HepG2 (cell line): ENCODE data around the gene CD9. TPM values are rescaled to one million over a fixed set of nuclear protein-coding genes. Genes with fewer than 3 reads are reported as not detected.
"Not testable (repeated sequence)": the region's sequence is repeated elsewhere in the genome, so short reads cannot be mapped to it uniquely, and the experiment has no call there.

Source experiments
- ATAC-seq: fragments of 200-7000 bp; cut with Tn5 transposase; 3 replicates; pipeline ENCODE4 v1.9.1; 2020; ENCODE audit warnings: mild to moderate bottlenecking, moderate library complexity
- BruUV-seq: library from RNA; stranded (reverse); fragments of 400-500 nt; replicated peaks from 2 replicates; lab custom pipeline; 2021; lab: Mats Ljungman, UMichigan
- CTCF ChIA-PET: fragments of 300-600 bp; formaldehyde crosslinking; extraction: SDS; loops from one replicate; lab custom pipeline; 2021; ENCODE audit warnings: low total read pairs, inconsistent platforms, low intra/inter-chr PET ratio; lab: Yijun Ruan, JAX
- POLR2A ChIA-PET: fragments of 350-600 bp; sonication (Branson Sonifier 250); formaldehyde crosslinking; loops from one replicate; lab custom pipeline; 2020; ENCODE audit warnings: antibody characterized with exemption, inconsistent platforms; lab: Yijun Ruan, JAX
- DNase-seq: peaks from one replicate; pipeline ENCODE4 v3.0.0-alpha.2; 2015; ENCODE audit warnings: low spot score
- FAIRE-seq: peaks from 3 replicates; lab custom pipeline; 2011; peaks lifted over from hg19 to GRCh38; lab: Jason Lieb, UNC
- H2AFZ ChIP-seq: one replicate; pipeline ENCODE4 v1.6.1; 2011; ENCODE audit warnings: low read length, inconsistent platforms
- H3K27ac ChIP-seq: fragments of 300-600 bp; 3 replicates; pipeline ENCODE4 v1.8.0; 2011; ENCODE audit warnings: mixed run types, mild to moderate bottlenecking, mixed read lengths, low read length, inconsistent platforms; ENCODE audit not compliant: insufficient read depth; ENCODE audit errors: extremely low read length
- H3K27me3 ChIP-seq, 2 experiments: fragments of 200-600 bp in 1 of 2; 2 replicates in 1 of 2; 3 replicates in 1 of 2; pipeline versions ENCODE4 v1.6.0 to v1.8.0; 2011; ENCODE audit warnings: low read length in 2 of 2, mild to moderate bottlenecking in 2 of 2, moderate library complexity in 2 of 2, inconsistent platforms in 1 of 2; ENCODE audit not compliant: insufficient read depth in 2 of 2, control insufficient read depth in 1 of 2
- H3K36me3 ChIP-seq, 2 experiments: fragments of 200-600 bp in 1 of 2; replicated peaks in 1 of 2; 2 replicates in 1 of 2; 3 replicates in 1 of 2; pipeline versions ENCODE4 v1.5.1 to v1.8.0; 2011; ENCODE audit warnings: low read length in 2 of 2, inconsistent platforms in 1 of 2; ENCODE audit not compliant: insufficient read depth in 2 of 2, control insufficient read depth in 1 of 2
- H3K4me1 ChIP-seq: 2 replicates; pipeline ENCODE4 v1.5.1; 2012; ENCODE audit warnings: low read length, inconsistent platforms; ENCODE audit not compliant: insufficient read depth
- H3K4me2 ChIP-seq: 2 replicates; pipeline ENCODE4 v1.6.0; 2011; ENCODE audit warnings: low read depth, low read length, inconsistent platforms
- H3K4me3 ChIP-seq, 3 experiments: fragments of 200-600 bp in 1 of 3; sonication (generic), shearing (Covaris generic) in 1 of 3; replicated peaks in 1 of 3; 2 replicates each; pipeline ENCODE4 v1.5.1; 2011 to 2016; ENCODE audit warnings: low read length in 3 of 3, inconsistent platforms in 2 of 3, low read depth in 2 of 3, mild to moderate bottlenecking in 2 of 3, control low read depth in 1 of 3, mixed read lengths in 1 of 3; ENCODE audit not compliant: insufficient read depth in 1 of 3
- H3K79me2 ChIP-seq: one replicate; pipeline ENCODE4 v1.6.1; 2011; ENCODE audit warnings: low read length, inconsistent platforms; ENCODE audit not compliant: insufficient read depth
- H3K9ac ChIP-seq: 2 replicates; pipeline ENCODE4 v1.6.0; 2011; ENCODE audit warnings: mild to moderate bottlenecking, low read depth, low read length, inconsistent platforms; ENCODE audit not compliant: insufficient read depth
- H3K9me3 ChIP-seq: 2 replicates; pipeline ENCODE4 v1.5.1; 2012; ENCODE audit warnings: mild to moderate bottlenecking, low read length
- H4K20me1 ChIP-seq: 2 replicates; pipeline ENCODE4 v1.6.0; 2011; ENCODE audit warnings: inconsistent platforms, mild to moderate bottlenecking, low read length, moderate library complexity; ENCODE audit not compliant: insufficient read depth
- NFYB ChIP-seq: sonication (generic); formaldehyde crosslinking; IDR thresholded peaks from 2 replicates; pipeline ENCODE4 v1.4.0; 2020; ENCODE audit warnings: missing genetic modification reagents
- NFYC ChIP-seq: IDR thresholded peaks from 2 replicates; pipeline ENCODE4 v1.6.1; 2016; ENCODE audit warnings: missing genetic modification reagents, missing compliant biosample characterization
- POLR2A ChIP-seq, 2 experiments: IDR thresholded peaks; 2 replicates each; pipeline ENCODE4 v1.6.1; 2011; ENCODE audit warnings: low read depth in 2 of 2, low read length in 2 of 2, mild to moderate bottlenecking in 1 of 2, moderate library complexity in 1 of 2; ENCODE audit not compliant: insufficient read depth in 1 of 2
- SETDB1 ChIP-seq: sonication (generic); formaldehyde crosslinking; IDR thresholded peaks from 2 replicates; pipeline ENCODE4 v1.5.1; 2020; ENCODE audit warnings: missing genetic modification reagents, mild to moderate bottlenecking, borderline replicate concordance
- WGBS: methylation state at CpG from one replicate; pipeline ENCODE4 v1.1.6; 2017; ENCODE audit warnings: low lambda C conversion rate; 5-methylcytosine and 5-hydroxymethylcytosine counted together
- in situ Hi-C: cut with HindIII; loops from 2 replicates; pipeline ENCODE4 v1.10.0; 2017; ENCODE audit warnings: low pct_unique_long_range_greater_than_20kb; ENCODE audit not compliant: extremely low pct_ligation_motif_present
- intact Hi-C: fragments of 100-400 bp; cut with micrococcal nuclease; formaldehyde crosslinking; loops from one replicate; pipeline ENCODE4 v1.10.0; 2022; ENCODE audit not compliant: unreplicated experiment
- polyA plus RNA-seq, 8 experiments: library from polyadenylated mRNA; depleted of rRNA in 3 of 8; stranded (reverse) in 7 of 8; unstranded in 1 of 8; fragments of >200 nt; fragmentation: Illumina TruSeq in 4 of 8; extraction: Trizol in 4 of 8; gene quantifications; 2 replicates each; pipeline versions ENCODE4 v1.2.1 to v1.2.3, GENCODE V29; 2011 to 2016; ENCODE audit warnings: low read depth in 4 of 8, missing spikeins in 1 of 8, mixed read lengths in 1 of 8; ENCODE audit not compliant: insufficient read depth in 1 of 8
- total RNA-seq, 5 experiments: library from RNA; depleted of rRNA; stranded (reverse); fragments of >200 nt; fragmentation: Illumina TruSeq; extraction: Trizol; gene quantifications; 2 replicates each; pipeline ENCODE4 v1.2.3, GENCODE V29; 2016; ENCODE audit warnings: low read depth in 1 of 5

Gene CD9
- total and polyA plus RNA-seq, 2 of the 13 experiments (the other 11 are each of a cell fraction or from before 2014, with no cell fraction given): 5.8 to 38.3 TPM

- H3K27me3 ChIP-seq, H3K27ac ChIP-seq, DNase-seq, H3K79me2 ChIP-seq, CTCF ChIA-PET, H4K20me1 ChIP-seq, H3K9me3 ChIP-seq, H3K9ac ChIP-seq, H3K36me3 ChIP-seq, H2AFZ ChIP-seq, intact Hi-C loops, in situ Hi-C loops, BruUV-seq, H3K4me3 ChIP-seq, ATAC-seq, FAIRE-seq, H3K4me2 ChIP-seq, POLR2A ChIA-PET: not testable (repeated sequence)
- WGBS: 84% methylated on average over 12 of the region's 50 CpGs
- H3K4me1 ChIP-seq: peaks cover 30% of the 10 kb centered on the region
Observed at GRCh38 chr12:6159166-6160011, 40.8 kb upstream of the CD9 start.

DNA sequence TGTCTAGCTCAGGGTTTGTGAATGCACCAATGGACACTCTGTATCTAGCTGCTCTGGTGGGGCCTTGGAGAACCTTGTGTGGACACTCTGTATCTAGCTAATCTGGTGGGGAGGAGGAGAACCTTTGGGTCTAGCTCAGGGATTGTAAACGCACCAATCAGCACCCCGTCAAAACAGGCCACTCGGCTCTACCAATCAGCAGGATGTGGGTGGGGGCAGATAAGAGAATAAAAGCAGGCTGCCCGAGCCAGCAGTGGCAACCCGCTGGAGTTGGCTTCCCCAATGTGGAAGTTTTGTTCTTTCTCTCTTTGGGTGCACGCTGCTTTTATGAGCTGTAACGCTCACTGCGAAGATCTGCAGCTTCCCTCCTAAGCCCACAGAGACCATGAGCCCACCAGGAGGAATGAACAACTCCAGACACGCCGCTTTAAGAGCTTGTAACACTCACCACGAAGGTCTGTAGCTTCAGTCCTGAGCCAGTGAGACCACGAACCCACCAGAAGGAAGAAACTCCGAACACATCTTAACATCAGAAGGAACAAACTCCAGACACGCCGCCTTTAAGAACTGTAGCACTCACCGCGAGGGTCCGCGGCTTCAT is 40.1 kb upstream of the CD9 start:
- BruUV-seq: not testable (repeated sequence)

More for the DNA sequence above, 40.1 kb upstream of the CD9 start:
- H4K20me1 ChIP-seq, H3K79me2 ChIP-seq, H3K27ac ChIP-seq, CTCF ChIA-PET, H3K4me3 ChIP-seq, H3K4me2 ChIP-seq, H3K9ac ChIP-seq, H3K36me3 ChIP-seq, H3K9me3 ChIP-seq, intact Hi-C loops, H2AFZ ChIP-seq, FAIRE-seq, POLR2A ChIA-PET, in situ Hi-C loops, DNase-seq, ATAC-seq: not testable (repeated sequence)
- TF ChIP-seq NFYC (peak; percentile 70), POLR2A (IDR thresholded peaks at IDR 0.05; ENCODE audit: insufficient read depth in 1 of 2, low read depth in 2 of 2, low read length in 2 of 2) (0 out of 4 replicates have a peak, but pooled peaks of 1 of the 2 experiments have one; percentile 21), SETDB1 (CRISPR knock-in tag) (0 out of 2 replicates have a peak, but pooled peaks have one; percentile 50), NFYB (CRISPR knock-in tag) (peak; percentile 70)
- H3K27me3 ChIP-seq: peaks cover 6 to 11% of the 10 kb centered on the region in 2 experiments; a peak in 3 of 5 replicates
- WGBS: 73% methylated on average over 19 of the region's 19 CpGs
- peaks cover 30% of the 10 kb centered on the region for H3K4me1 ChIP-seq
